Right forelimb (tissue), 1 donor: ENCODE results near the gene THSD4.

Source experiments
- DNase-seq: peaks from one replicate; pipeline ENCODE4 v3.0.0-alpha.2; 2018

THSD4 gene

DNA sequence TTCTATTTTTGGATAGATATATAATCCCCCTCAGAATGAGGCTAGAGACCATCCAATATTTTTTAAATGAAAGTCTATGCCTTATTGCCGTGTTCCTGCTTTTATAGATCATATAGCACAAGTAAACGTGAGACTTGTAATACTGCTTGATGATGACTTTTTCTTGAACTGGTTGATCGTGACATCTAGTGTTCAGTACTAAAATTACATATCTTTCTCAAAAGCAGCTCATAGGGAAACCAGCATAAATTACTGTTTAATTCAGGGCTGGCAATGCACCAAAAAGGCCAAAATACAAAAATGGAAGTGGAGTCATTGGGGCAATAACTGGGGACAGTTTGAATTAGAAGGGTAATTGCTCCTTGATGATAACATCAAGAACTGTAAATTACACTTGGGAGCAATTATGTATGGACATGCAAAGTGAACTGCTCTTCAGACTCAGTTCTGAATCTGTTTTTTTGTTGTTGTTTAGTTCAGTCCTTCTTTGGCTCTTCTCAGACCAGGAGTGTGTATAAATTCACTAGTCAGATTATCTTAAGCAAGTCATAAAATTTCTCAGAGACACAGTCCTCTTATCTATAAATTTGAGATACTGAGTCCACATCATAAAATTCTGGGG, 325.3 kb downstream of the THSD4 start:
- DNase-seq: no peak

GRCh38 chr15:71443538-71443937, 328.3 kb downstream of the THSD4 start:
- DNase-seq: peak; percentile 62

- DNase-seq: no peak
These were observed 328.9 kb downstream of the THSD4 start for GRCh38 chr15:71444032-71444810.

GRCh38 chr15:71444866-71445590, 329.8 kb downstream of the THSD4 start:
- no peak for DNase-seq

DNA sequence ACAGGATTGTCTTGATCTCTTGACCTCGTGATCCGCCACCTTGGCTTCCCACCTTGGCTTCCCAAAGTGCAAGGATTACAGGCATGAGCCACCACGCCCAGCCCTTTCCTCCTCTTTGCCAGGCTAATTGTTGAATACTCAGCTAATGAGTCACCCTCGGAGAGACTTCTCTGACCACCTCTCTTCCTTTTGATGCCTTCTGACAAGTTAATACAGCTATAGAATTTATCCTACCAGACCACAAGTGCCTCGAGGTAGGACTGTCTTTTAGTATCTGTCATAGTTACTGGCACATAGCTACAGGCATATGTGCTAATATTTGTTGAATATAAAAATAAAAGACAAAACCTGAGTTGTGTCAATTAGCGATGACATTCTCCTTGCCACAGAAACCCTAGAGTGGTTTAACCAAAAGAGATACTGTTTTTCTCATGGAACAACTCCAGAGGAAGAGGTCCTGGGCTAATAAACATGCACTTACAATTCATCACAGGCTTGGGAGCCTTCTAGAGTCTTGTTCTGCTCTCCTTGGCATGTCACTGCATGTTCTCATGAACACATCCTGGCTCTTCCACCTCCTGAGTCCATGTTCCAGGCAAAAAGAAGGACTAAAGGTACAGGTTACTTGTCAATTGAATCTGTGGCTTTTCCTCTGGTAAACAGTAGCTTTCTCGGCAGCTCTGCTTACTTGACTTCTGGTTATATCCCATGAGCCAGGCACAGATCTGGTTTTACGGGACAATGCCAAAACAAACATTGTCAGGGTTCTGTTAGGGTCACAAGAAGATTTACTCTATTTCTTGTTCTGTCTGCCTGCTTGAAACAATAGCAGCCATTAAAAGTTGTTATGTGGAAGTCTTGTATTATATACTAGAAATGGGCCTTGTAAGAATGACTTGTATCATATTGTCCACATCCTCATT, 332.3 kb downstream of the THSD4 start:
- DNase-seq: no peak

DNA sequence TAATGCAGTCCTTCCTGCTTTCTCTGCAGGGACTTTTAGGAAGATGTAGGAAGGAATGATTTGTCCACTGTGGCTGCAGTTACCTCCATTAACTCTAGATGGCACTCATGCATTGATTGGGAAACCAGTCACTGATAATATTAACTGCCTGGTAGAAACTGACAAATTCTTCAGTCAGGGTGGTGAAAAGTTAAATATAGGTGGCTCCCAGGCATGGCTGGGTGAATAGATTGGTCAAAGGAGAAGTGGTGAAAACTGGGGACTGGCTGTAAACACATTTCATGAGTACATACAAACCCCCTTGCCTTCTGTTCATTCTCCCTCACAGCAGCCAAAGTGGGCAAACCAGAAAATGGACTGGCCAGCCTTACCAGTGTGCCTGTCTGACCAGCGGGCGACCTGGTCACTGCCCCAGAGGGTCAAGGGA, 333.4 kb downstream of the THSD4 start:
- peak; percentile 57 for DNase-seq

GRCh38 chr15:71449363-71449762, 334.1 kb downstream of the THSD4 start:
- DNase-seq: no peak

DNA sequence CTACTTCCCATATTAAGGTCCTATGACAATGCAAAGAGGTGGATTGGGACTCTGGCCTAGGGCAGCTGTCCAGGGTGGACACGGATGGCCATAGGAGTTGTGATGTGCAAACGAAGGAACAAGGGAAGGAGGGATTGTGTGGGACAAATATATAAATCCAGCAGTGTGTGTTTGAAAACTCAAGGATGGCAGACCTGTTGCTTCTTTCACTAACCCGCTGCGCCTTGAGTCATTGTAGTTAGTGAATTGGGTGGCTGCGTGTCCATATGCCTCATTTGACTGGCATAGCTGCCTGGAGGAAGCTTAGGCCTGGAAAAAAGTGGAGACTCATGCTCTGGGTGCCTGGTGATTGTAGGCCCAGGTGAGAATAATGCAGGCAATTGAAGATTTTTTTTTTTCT, 334.7 kb downstream of the THSD4 start:
- DNase-seq: no peak

GRCh38 chr15:71451130-71451529, 335.9 kb downstream of the THSD4 start:
- DNase-seq: no peak

DNA sequence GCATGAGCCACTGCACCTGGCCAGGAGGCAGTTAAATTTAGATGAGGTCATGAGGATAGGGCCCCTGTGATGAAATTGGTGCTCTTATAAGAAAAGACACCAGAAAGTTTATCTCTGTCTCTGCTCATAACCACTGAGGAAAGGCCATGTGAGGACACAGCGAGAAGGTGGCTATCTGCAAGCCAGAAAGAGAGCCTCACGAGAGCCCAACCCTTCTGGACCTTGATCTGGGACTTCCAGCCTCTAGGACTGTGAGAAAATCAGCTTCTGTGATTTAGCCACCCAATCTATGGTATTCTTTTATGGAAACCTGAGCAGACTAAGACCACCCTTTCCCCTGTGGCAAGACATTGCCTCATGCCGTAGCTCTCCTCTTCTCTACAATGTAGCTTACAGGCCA, 337.6 kb downstream of the THSD4 start:
- no peak for DNase-seq

- no peak for DNase-seq
These were observed 339.3 kb downstream of the THSD4 start for GRCh38 chr15:71454462-71454996.

GRCh38 chr15:71455107-71455506, 339.8 kb downstream of the THSD4 start:
- DNase-seq: no peak

- no peak for DNase-seq
These were observed 340.6 kb downstream of the THSD4 start for GRCh38 chr15:71455878-71456277.

DNA sequence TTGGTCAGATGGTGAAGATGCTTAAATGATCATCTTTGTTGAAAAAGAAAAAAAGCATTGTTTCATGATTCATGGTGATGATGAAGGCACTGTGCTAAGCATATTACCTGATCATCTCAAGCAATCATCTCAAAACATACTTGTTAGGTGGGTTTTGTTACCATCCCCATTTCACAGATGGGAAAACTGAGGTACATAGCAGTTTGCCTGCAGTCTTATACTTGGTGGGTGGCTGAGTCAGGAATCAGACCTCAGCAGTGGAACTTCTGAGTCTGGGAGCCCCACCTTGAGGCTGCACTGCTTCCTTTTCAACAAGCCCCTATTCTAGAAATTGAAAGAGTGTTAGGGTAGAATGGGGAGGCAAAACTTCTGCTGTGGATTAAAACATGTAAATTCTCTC, 341.1 kb downstream of the THSD4 start:
- no peak for DNase-seq

DNA sequence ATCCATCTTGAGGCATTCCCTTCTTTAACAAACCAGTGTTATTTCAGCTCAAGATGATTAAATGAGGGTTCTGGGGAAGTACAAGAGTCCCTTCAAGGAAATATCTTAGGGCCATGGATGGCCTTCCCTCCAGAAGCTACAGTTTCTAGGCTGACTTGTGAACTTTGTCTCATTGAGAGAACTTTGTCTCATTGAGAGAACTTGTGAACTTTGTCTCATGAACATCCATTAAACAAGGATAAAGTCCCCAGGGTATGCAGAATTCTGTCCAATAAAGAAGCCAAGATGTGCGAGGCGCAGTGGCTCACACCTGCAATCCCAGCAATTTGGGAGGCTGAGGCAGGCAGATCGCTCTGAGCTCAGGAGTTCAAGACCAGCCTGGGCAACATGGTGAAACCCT, 341.5 kb downstream of the THSD4 start:
- no peak for DNase-seq

DNA sequence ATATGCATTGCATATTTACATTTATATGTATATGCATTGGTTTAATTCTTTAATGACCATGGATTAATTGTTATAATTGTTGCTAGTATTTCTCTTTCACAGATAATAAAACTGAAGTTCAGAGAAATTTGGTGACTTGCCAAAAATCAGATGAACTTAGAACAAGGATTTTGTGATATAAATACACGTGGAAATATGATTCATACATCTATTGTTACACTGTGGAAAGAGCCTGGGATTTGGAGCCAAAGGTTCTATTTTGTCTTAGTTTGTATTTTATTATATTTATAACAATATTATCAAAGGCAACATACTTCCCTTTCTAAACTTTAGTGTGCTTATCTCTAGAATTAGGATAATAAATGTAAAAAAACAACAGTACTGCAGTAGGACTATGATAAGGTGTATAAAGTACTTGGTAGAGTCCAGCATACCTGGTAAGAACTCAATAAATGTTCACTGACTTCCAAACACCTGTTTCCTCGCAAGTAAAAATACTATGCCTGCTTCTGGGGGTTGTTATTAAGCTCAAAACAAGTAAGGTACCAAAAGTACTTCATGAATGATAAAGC, 342.9 kb downstream of the THSD4 start:
- no peak for DNase-seq

- no peak for DNase-seq
These were observed 346.5 kb downstream of the THSD4 start for GRCh38 chr15:71461748-71462147.

DNA sequence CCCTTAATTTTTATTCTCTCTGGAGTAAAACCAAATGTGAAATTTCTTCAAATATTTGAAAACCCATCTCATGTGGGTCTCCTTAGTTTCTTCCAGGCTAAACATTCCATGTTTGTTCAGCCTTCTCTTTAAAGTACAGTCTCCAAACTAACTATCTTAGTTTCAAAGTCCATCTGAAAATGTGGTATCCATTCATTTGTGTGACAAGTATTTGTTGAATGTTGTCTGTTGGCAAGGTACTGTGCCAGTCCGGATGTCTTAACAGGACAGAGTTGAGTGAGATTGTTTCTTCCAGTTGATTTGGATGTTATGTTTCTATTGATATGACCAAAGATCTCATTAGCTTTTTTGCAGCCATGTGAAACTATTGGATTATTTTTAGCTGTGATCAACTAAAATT, 347.4 kb downstream of the THSD4 start:
- DNase-seq: no peak

DNA sequence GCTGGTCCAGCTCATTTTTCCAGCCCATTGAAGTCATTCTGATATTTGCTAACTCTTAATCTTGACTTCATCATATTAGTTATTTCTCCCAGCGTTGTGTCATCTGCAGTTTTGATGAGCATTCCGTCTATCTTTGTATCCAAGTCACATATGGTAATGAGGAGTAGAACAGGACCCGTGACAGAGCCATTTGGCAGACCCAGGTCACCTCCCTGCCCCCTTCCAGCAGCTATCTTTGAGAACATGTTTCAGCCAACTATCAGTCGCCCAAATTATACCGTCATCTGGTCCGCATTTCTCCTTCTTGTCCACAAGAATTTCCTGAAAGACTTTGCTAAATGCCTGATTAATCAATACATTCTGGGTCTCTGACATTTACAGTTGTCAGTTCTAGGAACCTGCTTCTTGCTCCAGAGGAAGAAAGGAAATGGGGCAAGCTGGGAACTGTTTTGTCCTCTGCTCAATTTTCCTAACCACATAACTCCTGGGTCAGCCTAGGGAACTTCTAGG, 347.9 kb downstream of the THSD4 start:
- DNase-seq: no peak

DNA sequence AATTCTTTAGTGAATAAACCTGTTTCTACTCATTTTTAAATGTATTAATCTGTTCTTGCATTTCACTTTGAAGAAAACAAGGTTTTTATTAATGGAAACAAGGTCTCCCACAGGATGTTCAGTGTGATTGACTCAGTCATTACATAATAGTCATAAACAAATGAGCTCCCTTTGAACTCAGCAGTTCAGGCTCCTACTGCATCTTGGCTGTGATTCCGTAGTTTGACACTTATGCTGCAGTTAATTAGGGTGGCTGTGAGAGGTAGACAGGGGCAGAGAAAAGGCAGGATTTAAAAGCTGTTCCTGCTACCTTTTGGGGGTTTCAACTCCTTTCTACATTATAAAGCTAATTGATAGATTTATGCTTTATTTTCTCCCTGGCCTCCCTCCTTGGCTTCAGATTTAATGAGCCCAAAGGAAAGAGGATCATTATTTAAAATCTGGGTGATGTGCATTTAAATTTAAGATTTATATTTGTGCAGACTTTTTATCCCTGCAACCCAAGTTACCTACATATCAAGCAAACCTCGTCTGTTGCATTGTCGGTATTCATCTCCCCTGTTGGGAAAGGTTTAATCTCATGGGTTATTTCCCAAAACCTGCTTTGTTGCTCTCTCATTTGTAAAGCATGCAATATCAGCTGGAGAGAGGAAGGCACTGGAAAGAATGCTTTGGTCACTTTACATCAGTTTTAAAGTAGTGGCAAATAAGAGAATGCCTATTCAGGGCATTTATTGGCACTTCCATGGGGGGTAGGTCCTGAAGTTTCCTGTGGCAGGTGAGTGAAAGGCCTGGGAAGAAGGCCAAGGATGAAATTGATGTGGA, 350.1 kb downstream of the THSD4 start:
- no peak for DNase-seq

GRCh38 chr15:71468715-71469114, 353.4 kb downstream of the THSD4 start:
- DNase-seq: no peak
